Transverse colon (tissue), 4 donors: ENCODE measurements around the gene TMEM59L. TPM values are rescaled to one million over a fixed set of nuclear protein-coding genes. Genes with fewer than 3 reads are reported as not detected.

Source experiments
- DNase-seq: peaks from one replicate; pipeline ENCODE4 v3.0.0-alpha.2; 2019
- H3K27ac ChIP-seq, 4 donors: fragments of 200-600 bp; sonication (generic); 2 replicates each; pipeline ENCODE4 v1.5.1; 2016 to 2018; ENCODE audit warnings: inconsistent platforms in 4 of 4
- H3K27me3 ChIP-seq: fragments of 200-600 bp; sonication (generic); 2 replicates; pipeline ENCODE4 v1.5.1; 2017; ENCODE audit warnings: inconsistent platforms
- H3K36me3 ChIP-seq, 4 donors: fragments of 200-600 bp; sonication (generic); 2 replicates each; pipeline ENCODE4 v1.5.1; 2017 to 2019; ENCODE audit warnings: inconsistent platforms in 4 of 4
- H3K4me1 ChIP-seq, 4 donors: fragments of 200-600 bp; sonication (generic); 2 replicates each; pipeline ENCODE4 v1.5.1; 2017 to 2020; ENCODE audit warnings: inconsistent platforms in 4 of 4
- H3K4me3 ChIP-seq, 4 donors: fragments of 200-600 bp; sonication (generic); 1 replicate in 1 of 4; 2 replicates in 3 of 4; pipeline versions ENCODE4 v1.5.1 to v1.6.1; 2017 to 2019; ENCODE audit warnings: inconsistent platforms in 4 of 4
- H3K9me3 ChIP-seq, 2 donors: fragments of 200-600 bp; sonication (generic); 2 replicates each; pipeline ENCODE4 v1.5.1; 2017 to 2019; ENCODE audit warnings: inconsistent platforms in 2 of 2
- CTCF ChIP-seq, 5 experiments: fragments of 200-600 bp in 3 of 5; fragments of 450-650 bp in 2 of 5; sonication (generic) in 3 of 5; IDR thresholded peaks; 1 replicate in 2 of 5; 2 replicates in 3 of 5; pipeline ENCODE4 v1.5.1; 2016 to 2017; ENCODE audit warnings: antibody characterized with exemption in 5 of 5, inconsistent platforms in 3 of 5, mild to moderate bottlenecking in 2 of 5, moderate library complexity in 1 of 5
- EP300 ChIP-seq: sonication (generic); formaldehyde crosslinking; IDR thresholded peaks from one replicate; pipeline ENCODE4 v1.6.1; 2017; ENCODE audit warnings: antibody characterized with exemption, low read depth
- POLR2A ChIP-seq: fragments of 450-650 bp; IDR thresholded peaks from one replicate; pipeline ENCODE4 v1.6.1; 2016; ENCODE audit warnings: antibody characterized with exemption, mild to moderate bottlenecking, moderate library complexity
- POLR2AphosphoS5 ChIP-seq, 3 donors: sonication (generic); formaldehyde crosslinking; IDR thresholded peaks; one replicate each; pipeline ENCODE4 v1.6.1; 2016; ENCODE audit warnings: antibody characterized with exemption in 3 of 3
- WGBS, 2 donors: methylation state at CpG; one replicate each; pipeline ENCODE4 v1.1.5; 2018; ENCODE audit warnings: low coverage in 1 of 2; 5-methylcytosine and 5-hydroxymethylcytosine counted together
- in situ Hi-C, 4 donors: fragments of 200-750 bp; cut with MboI; loops; one replicate each; pipeline versions ENCODE4 v1.15.0 to v1.15.1; 2017; ENCODE audit warnings: low sequenced_read_pairs in 3 of 4, low pct_ligation_motif_present in 1 of 4, low pct_unique_long_range_greater_than_20kb in 1 of 4
- intact Hi-C: fragments of 100-400 bp; cut with DNase I; formaldehyde crosslinking; loops from one replicate; pipeline ENCODE4 v1.15.1; 2023; ENCODE audit warnings: low total_unique reads
- total RNA-seq, 4 donors: library from RNA; depleted of rRNA; stranded (reverse); fragments of >200 nt; gene quantifications; one replicate each; pipeline ENCODE4 v1.1.0, GENCODE V29; 2016

Gene TMEM59L
- total RNA-seq, 4 donors from 2014 or later: 0.48 to 21.7 (median 8.6) TPM

- peak; percentile 55 for DNase-seq
- 69% methylated on average over 34 of the region's 34 CpGs; no CpG with 5 or more reads in 1 of the 2 donors for WGBS, 2 donors
- H3K9me3 ChIP-seq: no peaks in the 10 kb centered on the region
- TF ChIP-seq EP300 (no peak), POLR2AphosphoS5 (IDR thresholded peaks at IDR 0.05) (peak; percentile 30 to 55 (median 51))
- peaks cover 0 to 30% (median 17%) of the 10 kb centered on the region in 4 donors for H3K4me1 ChIP-seq
- H3K27ac ChIP-seq: peak overlapping the region; percentile 70 to 87 (median 76)
- H3K36me3 ChIP-seq: no peaks in the 10 kb centered on the region
- in situ Hi-C loops (no loop called here), intact Hi-C loops (no loop called here)
- H3K4me3 ChIP-seq: no peak overlapping the region
- H3K27me3 ChIP-seq: no peaks in the 10 kb centered on the region
Observed at GRCh38 chr19:18650468-18651041, 37.9 kb downstream of the TMEM59L start.

- Histone ChIP-seq H3K27ac (peak overlapping the region; percentile 70 to 87 (median 76)), H3K4me1 (peaks cover 0 to 30% (median 17%) of the 10 kb centered on the region in 4 donors)
- 90% methylated on average over 1 of the region's 1 CpG; no CpG with 5 or more reads in 1 of the 2 donors for WGBS, 2 donors
Observed at GRCh38 chr19:18651300-18651699, 38.6 kb downstream of the TMEM59L start.

GRCh38 chr19:18651733-18652132, 39.1 kb downstream of the TMEM59L start:
- intact Hi-C loops (no loop called here), in situ Hi-C loops (no loop called here)
- H3K27ac ChIP-seq: peak overlapping the region in 2 of 4 donors; percentile 75 to 78
- H3K36me3 ChIP-seq: no peaks in the 10 kb centered on the region
- TF ChIP-seq CTCF (IDR thresholded peaks at IDR 0.05) (no peak), POLR2AphosphoS5 (IDR thresholded peaks at IDR 0.05) (no peak), POLR2A (no peak), EP300 (no peak)
- H3K4me3 ChIP-seq: no peak overlapping the region
- no peaks in the 10 kb centered on the region for H3K27me3 ChIP-seq
- no peak for DNase-seq
- WGBS, 2 donors: 83% methylated on average over 6 of the region's 6 CpGs; no CpG with 5 or more reads in 1 of the 2 donors
- H3K9me3 ChIP-seq: no peaks in the 10 kb centered on the region
- H3K4me1 ChIP-seq: peaks cover 0 to 30% (median 17%) of the 10 kb centered on the region in 4 donors

More at GRCh38 chr19:18651300-18651699, 38.6 kb downstream of the TMEM59L start:
- DNase-seq: no peak
- no peak overlapping the region for H3K4me3 ChIP-seq
- H3K27me3 ChIP-seq: no peaks in the 10 kb centered on the region
- no peak for TF ChIP-seq EP300
- no peak for TF ChIP-seq POLR2A
- no peak for TF ChIP-seq POLR2AphosphoS5 (IDR thresholded peaks at IDR 0.05)
- TF ChIP-seq CTCF (IDR thresholded peaks at IDR 0.05): no peak
- no peaks in the 10 kb centered on the region for H3K9me3 ChIP-seq
- in situ Hi-C loops (no loop called here), intact Hi-C loops (no loop called here)
- H3K36me3 ChIP-seq: no peaks in the 10 kb centered on the region

GRCh38 chr19:18653853-18654252, 41.2 kb downstream of the TMEM59L start:
- intact Hi-C loops: no loop called here
- H3K9me3 ChIP-seq: no peaks in the 10 kb centered on the region
- no peak overlapping the region for H3K27ac ChIP-seq
- WGBS, 2 donors: 88 to 100% methylated on average over 1 of the region's 1 CpG
- H3K36me3 ChIP-seq: no peaks in the 10 kb centered on the region
- TF ChIP-seq EP300: no peak
- no peak for TF ChIP-seq POLR2A
- no peak for TF ChIP-seq CTCF (IDR thresholded peaks at IDR 0.05)
- TF ChIP-seq POLR2AphosphoS5 (IDR thresholded peaks at IDR 0.05): no peak
- H3K27me3 ChIP-seq: no peaks in the 10 kb centered on the region
- DNase-seq: no peak
- peaks cover 0 to 35% (median 12%) of the 10 kb centered on the region in 4 donors for H3K4me1 ChIP-seq
- in situ Hi-C loops: no loop called here
- no peak overlapping the region for H3K4me3 ChIP-seq
